ENCODE results near the gene ARHGAP9.
A peak's percentile ranks its signal among the peaks of the same experiment; 100 is the strongest.
"Not testable (repeated sequence)": the region's sequence is repeated elsewhere in the genome, so short reads cannot be mapped to it uniquely, and the experiment has no call there.

The ARHGAP9 gene

GRCh38 chr12:57479376-57480115 is at the start of gene ARHGAP9:
ARHGAP9 (minus strand) TSS chr12:57479866; CDS start chr12:57479406, 460 bp downstream.
- DNase-seq (ENCODE audit: low read depth) = peak; percentile 41

GRCh38 chr12:57528831-57529555 is 49.3 kb upstream of the ARHGAP9 start:
- DNase-seq (ENCODE audit: low read depth) = no peak

GRCh38 chr12:57528176-57528575 is 48.5 kb upstream of the ARHGAP9 start:
- DNase-seq (ENCODE audit: low read depth) = no peak

- no peak for DNase-seq (ENCODE audit: low read depth)
These were observed 47.5 kb upstream of the ARHGAP9 start for GRCh38 chr12:57527184-57527583.

- no peak for DNase-seq (ENCODE audit: low read depth)
These were observed 46.9 kb upstream of the ARHGAP9 start for GRCh38 chr12:57526477-57527126.

- DNase-seq (ENCODE audit: low read depth) = no peak
These were observed 46.1 kb upstream of the ARHGAP9 start for GRCh38 chr12:57525615-57526383.

- DNase-seq (ENCODE audit: low read depth) = no peak
These were observed 45.3 kb upstream of the ARHGAP9 start for GRCh38 chr12:57524814-57525614.

GRCh38 chr12:57523706-57524614 is 44.3 kb upstream of the ARHGAP9 start:
- no peak for DNase-seq (ENCODE audit: low read depth)

- peak; percentile 56 for DNase-seq (ENCODE audit: low read depth)
These were observed 43.4 kb upstream of the ARHGAP9 start for GRCh38 chr12:57522887-57523705.

- peak; percentile 94 for DNase-seq (ENCODE audit: low read depth)
These were observed 42.6 kb upstream of the ARHGAP9 start, which contains the start of gene MBD6 for GRCh38 chr12:57522011-57522886. MBD6 (plus strand) TSS chr12:57522824; CDS start chr12:57524304, 1,480 bp downstream.

- DNase-seq (ENCODE audit: low read depth) = no peak
These were observed 41.9 kb upstream of the ARHGAP9 start for GRCh38 chr12:57521525-57522010.

GRCh38 chr12:57520053-57520818 is 40.6 kb upstream of the ARHGAP9 start, which contains the start of gene DDIT3:
DDIT3 (minus strand) TSS chr12:57520514; CDS start chr12:57517406, 3,108 bp downstream.
- DNase-seq (ENCODE audit: low read depth) = peak; percentile 99

- DNase-seq (ENCODE audit: low read depth) = no peak
These were observed 40.1 kb upstream of the ARHGAP9 start for GRCh38 chr12:57519796-57520052.

GRCh38 chr12:57518920-57519795 is 39.5 kb upstream of the ARHGAP9 start:
- peak; percentile 59 for DNase-seq (ENCODE audit: low read depth)

GRCh38 chr12:57518176-57518919 is 38.7 kb upstream of the ARHGAP9 start:
- peak; percentile 33 for DNase-seq (ENCODE audit: low read depth)

GRCh38 chr12:57517718-57518117 is 38.1 kb upstream of the ARHGAP9 start:
- not testable (repeated sequence) for DNase-seq (ENCODE audit: low read depth)
